DND-41 (cell line): Measurements from ENCODE around the gene MAFG.
"Not testable (repeated sequence)": the region's sequence is repeated elsewhere in the genome, so short reads cannot be mapped to it uniquely, and the experiment has no call there.

ENCODE experiments used
- ATAC-seq: fragments of 200-7000 bp; cut with Tn5 transposase; 3 replicates; pipeline ENCODE4 v1.9.1; 2021; ENCODE audit warnings: low read depth; ENCODE audit not compliant: insufficient read depth
- DNase-seq: peaks from one replicate; pipeline ENCODE4 v3.0.0-alpha.2; 2020
- H2AFZ ChIP-seq: 2 replicates; pipeline ENCODE4 v1.6.0; 2012; ENCODE audit warnings: low read depth, low read length
- H3K27ac ChIP-seq: 2 replicates; pipeline ENCODE4 v1.5.1; 2012; ENCODE audit warnings: low read length, inconsistent platforms
- H3K27me3 ChIP-seq: fragments of 200-600 bp; sonication (generic); 2 replicates; pipeline ENCODE4 v1.6.0; 2012; ENCODE audit warnings: low read length, mild to moderate bottlenecking, inconsistent platforms; ENCODE audit not compliant: insufficient read depth, poor library complexity
- H3K36me3 ChIP-seq: 2 replicates; pipeline ENCODE4 v1.5.1; 2012; ENCODE audit warnings: low read length, inconsistent platforms; ENCODE audit not compliant: insufficient read depth
- H3K4me1 ChIP-seq: 2 replicates; pipeline ENCODE4 v1.5.1; 2012; ENCODE audit warnings: mild to moderate bottlenecking, low read length; ENCODE audit not compliant: insufficient read depth
- H3K4me2 ChIP-seq: 2 replicates; pipeline ENCODE4 v1.6.0; 2012; ENCODE audit warnings: mild to moderate bottlenecking, moderate library complexity, low read length, inconsistent platforms; ENCODE audit not compliant: insufficient read depth
- H3K4me3 ChIP-seq, 2 experiments: fragments of 200-600 bp in 1 of 2; shearing (Covaris generic) in 1 of 2; 2 replicates each; pipeline ENCODE4 v1.5.1; 2012 to 2016; ENCODE audit warnings: inconsistent platforms in 2 of 2, low read length in 2 of 2, mild to moderate bottlenecking in 2 of 2, low read depth in 1 of 2, moderate library complexity in 1 of 2
- H3K79me2 ChIP-seq: 2 replicates; pipeline ENCODE4 v1.6.0; 2012; ENCODE audit warnings: low read length, inconsistent platforms; ENCODE audit not compliant: insufficient read depth
- H3K9ac ChIP-seq: 2 replicates; pipeline ENCODE4 v1.6.0; 2012; ENCODE audit warnings: low read depth, mild to moderate bottlenecking, inconsistent platforms, low read length, moderate library complexity
- H3K9me3 ChIP-seq: 2 replicates; pipeline ENCODE4 v1.5.1; 2012; ENCODE audit warnings: low read length, moderate library complexity, mild to moderate bottlenecking, inconsistent platforms; ENCODE audit not compliant: insufficient read depth, severe bottlenecking
- H4K20me1 ChIP-seq: 2 replicates; pipeline ENCODE4 v1.6.0; 2012; ENCODE audit warnings: low read length; ENCODE audit not compliant: insufficient read depth
- CTCF ChIP-seq: IDR thresholded peaks from 2 replicates; pipeline ENCODE4 v1.5.1; 2012; ENCODE audit warnings: borderline replicate concordance, low read length, moderate library complexity, mild to moderate bottlenecking; ENCODE audit not compliant: poor library complexity, severe bottlenecking; ENCODE audit errors: extremely low read depth
- EZH2 ChIP-seq: IDR thresholded peaks from 3 replicates; pipeline ENCODE4 v1.6.1; 2012; ENCODE audit warnings: borderline replicate concordance, low read depth, mild to moderate bottlenecking, moderate library complexity, low read length, inconsistent platforms; ENCODE audit not compliant: severe bottlenecking

The MAFG gene

GRCh38 chr17:81918333-81918669, 9.2 kb downstream of the MAFG start:
- Histone ChIP-seq H3K4me3 (peak overlapping the region in 1 of 2 experiments; percentile 92; a peak in 2 of 4 replicates), H3K36me3 (peaks cover 72% of the 10 kb centered on the region), H4K20me1 (peaks cover 69% of the 10 kb centered on the region), H3K4me1 (peaks cover 30% of the 10 kb centered on the region), H3K9ac (peak overlapping the region; percentile 30; the same call in 1 of the 2 replicates), H2AFZ (peak overlapping the region; percentile 51; the same call in 1 of the 2 replicates), H3K79me2 (peaks cover 68% of the 10 kb centered on the region), H3K27ac (peak overlapping the region; percentile 57), H3K4me2 (peak overlapping the region; percentile 90)
- not testable (repeated sequence) for DNase-seq, H3K27me3 ChIP-seq, H3K9me3 ChIP-seq
- peak; percentile 52 for ATAC-seq
- peak; percentile 24 for TF ChIP-seq CTCF

DNA sequence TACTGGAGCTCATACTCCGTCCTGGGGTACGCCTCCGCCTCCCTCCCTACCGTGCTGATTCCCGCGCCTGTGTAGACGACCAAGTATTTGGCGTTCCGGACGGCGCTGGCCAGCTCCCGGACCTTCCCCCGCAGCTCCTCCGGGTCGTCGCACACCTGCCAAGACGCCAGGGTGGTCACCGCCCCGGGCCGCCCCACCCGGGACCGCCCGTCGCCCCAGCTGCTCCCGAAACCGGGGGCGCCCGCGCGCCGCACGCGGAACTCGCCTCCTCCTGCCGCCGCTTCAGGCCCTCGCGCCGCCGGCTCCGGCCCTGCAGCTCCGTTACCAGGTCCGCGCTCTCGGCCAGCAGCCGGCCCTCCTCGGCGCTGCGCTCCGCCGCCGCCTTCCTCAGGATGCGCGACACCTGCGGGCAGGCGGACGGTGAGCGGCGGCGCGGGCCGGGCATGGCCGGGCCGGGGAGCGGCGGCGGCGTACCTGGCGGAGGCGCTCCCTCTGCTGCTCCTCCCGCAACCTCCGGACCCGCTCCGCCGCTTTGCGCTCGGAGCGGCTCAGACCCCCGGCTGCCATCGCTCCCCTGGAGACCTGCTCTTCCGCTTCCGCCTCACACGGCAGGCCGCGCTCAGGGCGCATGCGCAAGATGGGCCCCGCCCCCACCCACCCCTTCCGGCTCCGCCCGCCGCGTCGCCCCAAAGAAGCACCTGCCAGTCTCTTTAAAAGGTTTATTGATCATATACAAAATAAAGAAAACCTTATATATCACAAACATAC, 9.8 kb downstream of the MAFG start, which contains the start of gene SIRT7:
Gene SIRT7, minus strand, starts transcription at position 612 of the 768 bp plus-strand sequence. Its CDS starts 45 bp downstream, at position 567.
- Histone ChIP-seq H3K27ac (peak within 1 kb of the TSS; percentile 67), H3K9me3 (no peaks in the 10 kb centered on the region), H3K4me2 (peak within 1 kb of the TSS; percentile 90), H3K9ac (peak within 1 kb of the TSS; percentile 91), H4K20me1 (peaks cover 67% of the 10 kb centered on the region), H3K4me3 (peak within 1 kb of the TSS; percentile 73 to 92), H3K79me2 (peaks cover 63% of the 10 kb centered on the region), H3K4me1 (peaks cover 30% of the 10 kb centered on the region), H3K36me3 (peaks cover 75% of the 10 kb centered on the region), H2AFZ (peak within 1 kb of the TSS; percentile 81), H3K27me3 (no peaks in the 10 kb centered on the region)
- no peak for TF ChIP-seq CTCF
- no peak for TF ChIP-seq EZH2
- peak; percentile 88 for ATAC-seq
- DNase-seq: peak; percentile 85

DNA sequence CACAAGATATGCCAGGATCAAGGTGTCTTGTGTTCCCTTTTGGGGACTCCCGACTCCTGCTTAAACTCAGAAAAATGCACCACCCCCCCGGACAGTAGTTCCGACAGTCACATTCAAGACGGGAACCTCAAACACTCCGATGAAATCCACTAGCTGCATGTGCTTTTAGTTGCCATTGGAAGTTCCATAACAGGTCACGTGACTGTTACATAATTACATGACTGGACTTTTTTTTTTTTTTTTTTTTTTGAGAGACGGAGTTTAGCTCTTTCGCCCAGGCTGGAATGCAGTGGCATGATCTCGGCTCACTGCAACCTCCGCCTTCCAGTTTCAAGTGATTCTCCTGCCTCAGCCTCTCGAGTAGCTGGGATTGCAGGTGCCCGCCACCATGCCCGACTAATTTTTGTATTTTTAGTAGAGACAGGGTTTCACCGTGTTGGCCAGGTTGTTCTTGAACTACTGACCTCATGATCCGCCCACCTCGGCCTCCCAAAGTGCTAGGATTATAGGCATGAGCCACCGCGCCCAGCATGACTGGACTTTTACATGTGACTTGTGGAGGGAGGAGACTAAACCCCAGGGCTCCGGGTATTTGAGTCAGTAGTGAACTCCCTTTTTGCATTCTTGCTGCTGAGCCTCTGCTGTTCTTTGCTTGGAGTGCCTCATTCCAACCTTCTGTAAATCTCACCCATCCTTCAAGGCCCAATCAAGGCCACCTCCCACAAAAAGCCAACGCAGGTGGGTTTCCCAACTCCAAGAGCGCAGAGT, 11.1 kb downstream of the MAFG start:
- Histone ChIP-seq H3K9ac (peak overlapping the region; percentile 91), H3K36me3 (peaks cover 75% of the 10 kb centered on the region), H3K4me2 (peak overlapping the region; percentile 90), H3K9me3 (no peaks in the 10 kb centered on the region), H3K27ac (peak overlapping the region; percentile 7; the same call in 1 of the 2 replicates), H2AFZ (no peak overlapping the region), H3K4me1 (peaks cover 36% of the 10 kb centered on the region), H3K4me3 (peak overlapping the region in 1 of 2 experiments; percentile 92; a peak in 3 of 4 replicates), H3K27me3 (no peaks in the 10 kb centered on the region), H4K20me1 (peaks cover 67% of the 10 kb centered on the region), H3K79me2 (peaks cover 50% of the 10 kb centered on the region)
- DNase-seq: no peak
- no peak for ATAC-seq
- TF ChIP-seq EZH2 (no peak), CTCF (no peak)
